Tibial nerve (tissue), 4 donors: ENCODE results near the gene MDFIC2. TPM values are rescaled to one million over a fixed set of nuclear protein-coding genes. Genes with fewer than 3 reads are reported as not detected.

ENCODE experiments used
- DNase-seq, 2 donors: peaks; one replicate each; pipeline ENCODE4 v3.0.0-alpha.2; 2019; ENCODE audit warnings: low spot score in 2 of 2
- H3K27ac ChIP-seq, 4 donors: fragments of 200-600 bp; sonication (generic) in 3 of 4; one replicate each; pipeline ENCODE4 v1.5.1; 2017 to 2019; ENCODE audit warnings: mild to moderate bottlenecking in 1 of 4
- H3K27me3 ChIP-seq, 2 donors: fragments of 200-600 bp; sonication (generic) in 1 of 2; one replicate each; pipeline versions ENCODE4 v1.5.1 to v1.6.0; 2017 to 2019
- H3K36me3 ChIP-seq, 3 donors: fragments of 200-600 bp; sonication (generic); one replicate each; pipeline ENCODE4 v1.5.1; 2018 to 2019
- H3K4me1 ChIP-seq, 4 donors: fragments of 200-600 bp; sonication (generic) in 3 of 4; one replicate each; pipeline ENCODE4 v1.5.1; 2017 to 2019
- H3K4me3 ChIP-seq, 4 donors: fragments of 200-600 bp; sonication (generic) in 3 of 4; one replicate each; pipeline ENCODE4 v1.5.1; 2017 to 2019; ENCODE audit warnings: mild to moderate bottlenecking in 1 of 4, moderate library complexity in 1 of 4
- H3K9me3 ChIP-seq, 4 donors: fragments of 200-600 bp; sonication (generic) in 3 of 4; one replicate each; pipeline ENCODE4 v1.5.1; 2017 to 2019
- CTCF ChIP-seq, 5 experiments: fragments of 200-600 bp in 3 of 5; fragments of 450-650 bp in 2 of 5; sonication (generic) in 3 of 5; IDR thresholded peaks; one replicate each; pipeline ENCODE4 v1.5.1; 2016 to 2019; ENCODE audit warnings: antibody characterized with exemption in 5 of 5, mild to moderate bottlenecking in 3 of 5, moderate library complexity in 2 of 5
- EP300 ChIP-seq, 2 donors: sonication (generic); formaldehyde crosslinking; IDR thresholded peaks; one replicate each; pipeline ENCODE4 v1.6.1; 2017; ENCODE audit warnings: antibody characterized with exemption in 2 of 2, mild to moderate bottlenecking in 1 of 2
- POLR2A ChIP-seq, 2 donors: fragments of 450-650 bp; IDR thresholded peaks; one replicate each; pipeline ENCODE4 v1.6.1; 2017; ENCODE audit warnings: antibody characterized with exemption in 2 of 2, mild to moderate bottlenecking in 2 of 2, moderate library complexity in 2 of 2
- WGBS, 2 donors: methylation state at CpG; one replicate each; pipeline ENCODE4 v1.1.5; 2018; 5-methylcytosine and 5-hydroxymethylcytosine counted together
- total RNA-seq, 4 donors: library from RNA; depleted of rRNA; stranded (reverse); fragments of >200 nt; gene quantifications; one replicate each; pipeline ENCODE4 v1.1.0, GENCODE V29; 2016

The MDFIC2 gene
- total RNA-seq, 4 donors from 2014 or later, result not detected

- H3K9me3 ChIP-seq, result no peaks in the 10 kb centered on the region
- H3K27me3 ChIP-seq, result no peaks in the 10 kb centered on the region
- no peak for TF ChIP-seq CTCF (IDR thresholded peaks at IDR 0.05)
- no peak for TF ChIP-seq EP300 (IDR thresholded peaks at IDR 0.05)
- TF ChIP-seq POLR2A (IDR thresholded peaks at IDR 0.05), result no peak
- H3K36me3 ChIP-seq, result no peaks in the 10 kb centered on the region
- H3K4me1 ChIP-seq, result no peaks in the 10 kb centered on the region
- no peak overlapping the region for H3K27ac ChIP-seq
- no peak overlapping the region for H3K4me3 ChIP-seq
- WGBS, 2 donors, result 91% methylated on average over 8 of the region's 8 CpGs
- DNase-seq, result no peak
Observed at GRCh38 chr3:70183781-70184504, 128.5 kb downstream of the MDFIC2 start.

- Histone ChIP-seq H3K27me3 (no peaks in the 10 kb centered on the region), H3K36me3 (no peaks in the 10 kb centered on the region), H3K4me3 (no peak overlapping the region), H3K9me3 (no peaks in the 10 kb centered on the region), H3K27ac (no peak overlapping the region), H3K4me1 (peaks cover 0 to 4% (median 0%) of the 10 kb centered on the region in 4 donors)
- no peak for DNase-seq
- 33 to 42% methylated on average over 12 of the region's 12 CpGs for WGBS, 2 donors
- TF ChIP-seq EP300 (IDR thresholded peaks at IDR 0.05) (no peak), POLR2A (IDR thresholded peaks at IDR 0.05) (no peak), CTCF (IDR thresholded peaks at IDR 0.05) (no peak)
Observed at GRCh38 chr3:70182166-70182565, 130.3 kb downstream of the MDFIC2 start.

GRCh38 chr3:70180664-70181063 lies 131.8 kb downstream of the MDFIC2 start:
- WGBS, 2 donors, result 60 to 70% methylated on average over 6 of the region's 6 CpGs
- DNase-seq, result no peak
- TF ChIP-seq EP300 (IDR thresholded peaks at IDR 0.05) (no peak), POLR2A (IDR thresholded peaks at IDR 0.05) (no peak), CTCF (IDR thresholded peaks at IDR 0.05) (no peak)

GRCh38 chr3:70179111-70179510 lies 133.3 kb downstream of the MDFIC2 start:
- Histone ChIP-seq H3K36me3 (no peaks in the 10 kb centered on the region), H3K27ac (no peak overlapping the region), H3K9me3 (no peaks in the 10 kb centered on the region), H3K4me3 (no peak overlapping the region), H3K27me3 (no peaks in the 10 kb centered on the region), H3K4me1 (peaks cover 0 to 4% (median 0%) of the 10 kb centered on the region in 4 donors)
- WGBS, 2 donors, result 78 to 80% methylated on average over 3 of the region's 3 CpGs
- DNase-seq, result no peak
- TF ChIP-seq CTCF (IDR thresholded peaks at IDR 0.05), result no peak
- no peak for TF ChIP-seq EP300 (IDR thresholded peaks at IDR 0.05)
- TF ChIP-seq POLR2A (IDR thresholded peaks at IDR 0.05), result no peak

More at GRCh38 chr3:70180664-70181063, 131.8 kb downstream of the MDFIC2 start:
- no peak overlapping the region for H3K27ac ChIP-seq
- H3K4me1 ChIP-seq, result peaks cover 0 to 4% (median 0%) of the 10 kb centered on the region in 4 donors
- H3K27me3 ChIP-seq, result no peaks in the 10 kb centered on the region
- no peak overlapping the region for H3K4me3 ChIP-seq
- no peaks in the 10 kb centered on the region for H3K36me3 ChIP-seq
- no peaks in the 10 kb centered on the region for H3K9me3 ChIP-seq

- no peak for DNase-seq
- H3K27ac ChIP-seq, result no peak overlapping the region
- H3K27me3 ChIP-seq, result no peaks in the 10 kb centered on the region
- no peaks in the 10 kb centered on the region for H3K9me3 ChIP-seq
- no peaks in the 10 kb centered on the region for H3K36me3 ChIP-seq
- 70 to 79% methylated on average over 8 of the region's 8 CpGs for WGBS, 2 donors
- no peak overlapping the region for H3K4me3 ChIP-seq
- TF ChIP-seq EP300 (IDR thresholded peaks at IDR 0.05) (no peak), POLR2A (IDR thresholded peaks at IDR 0.05) (no peak), CTCF (IDR thresholded peaks at IDR 0.05) (no peak)
- peaks cover 0 to 4% (median 0%) of the 10 kb centered on the region in 4 donors for H3K4me1 ChIP-seq
Observed at GRCh38 chr3:70177881-70178645, 134.4 kb downstream of the MDFIC2 start.
